HUES6 (cell line): Measurements from ENCODE around the gene SEZ6L.

ENCODE experiments used
- H3K27ac ChIP-seq: 2 replicates; pipeline ENCODE4 v1.7.0; 2013; ENCODE audit warnings: low read depth, mild to moderate bottlenecking, low read length, inconsistent platforms
- H3K27me3 ChIP-seq: 2 replicates; pipeline ENCODE4 v1.6.1; 2013; ENCODE audit warnings: low read length; ENCODE audit not compliant: control insufficient read depth, insufficient read depth
- H3K36me3 ChIP-seq: 2 replicates; pipeline ENCODE4 v1.6.1; 2013; ENCODE audit warnings: low read length; ENCODE audit not compliant: control insufficient read depth, insufficient read depth
- H3K4me1 ChIP-seq: 2 replicates; pipeline ENCODE4 v1.6.1; 2013; ENCODE audit warnings: low read length; ENCODE audit not compliant: control insufficient read depth, insufficient read depth
- H3K4me3 ChIP-seq: 2 replicates; pipeline ENCODE4 v1.5.1; 2013; ENCODE audit warnings: low read depth, low read length
- H3K9ac ChIP-seq: one replicate; pipeline ENCODE4 v1.6.1; 2013; ENCODE audit warnings: mild to moderate bottlenecking, low read length
- H3K9me3 ChIP-seq: 2 replicates; pipeline ENCODE4 v1.6.1; 2013; ENCODE audit warnings: low read depth, low read length; ENCODE audit not compliant: control insufficient read depth, insufficient read depth

SEZ6L gene

GRCh38 chr22:26295563-26296126 is 126.4 kb downstream of the SEZ6L start:
- Histone ChIP-seq H3K27me3 (no peaks in the 10 kb centered on the region), H3K9me3 (no peaks in the 10 kb centered on the region), H3K36me3 (no peaks in the 10 kb centered on the region), H3K9ac (no peak overlapping the region), H3K27ac (no peak overlapping the region), H3K4me1 (peaks cover 22% of the 10 kb centered on the region), H3K4me3 (no peak overlapping the region)

- H3K27me3 ChIP-seq = peaks cover 5% of the 10 kb centered on the region; the same call in 1 of the 2 replicates
- H3K9ac ChIP-seq = no peak overlapping the region
- H3K9me3 ChIP-seq = no peaks in the 10 kb centered on the region
- H3K4me3 ChIP-seq = no peak overlapping the region
- no peaks in the 10 kb centered on the region for H3K36me3 ChIP-seq
- peaks cover 22% of the 10 kb centered on the region for H3K4me1 ChIP-seq
- H3K27ac ChIP-seq = no peak overlapping the region
Observed at GRCh38 chr22:26298605-26299310, 129.5 kb downstream of the SEZ6L start.

GRCh38 chr22:26302726-26303125 is 133.5 kb downstream of the SEZ6L start:
- no peak overlapping the region for H3K27ac ChIP-seq
- no peaks in the 10 kb centered on the region for H3K9me3 ChIP-seq
- peaks cover 8% of the 10 kb centered on the region for H3K27me3 ChIP-seq
- no peaks in the 10 kb centered on the region for H3K36me3 ChIP-seq
- H3K4me1 ChIP-seq = peaks cover 4% of the 10 kb centered on the region; the same call in 1 of the 2 replicates
- H3K4me3 ChIP-seq = no peak overlapping the region
- H3K9ac ChIP-seq = no peak overlapping the region

- H3K9me3 ChIP-seq = no peaks in the 10 kb centered on the region
- H3K9ac ChIP-seq = no peak overlapping the region
- H3K36me3 ChIP-seq = no peaks in the 10 kb centered on the region
- peaks cover 8% of the 10 kb centered on the region for H3K27me3 ChIP-seq
- no peak overlapping the region for H3K4me3 ChIP-seq
- H3K27ac ChIP-seq = no peak overlapping the region
- H3K4me1 ChIP-seq = peaks cover 4% of the 10 kb centered on the region; the same call in 1 of the 2 replicates
Observed at GRCh38 chr22:26303475-26303874, 134.2 kb downstream of the SEZ6L start.

DNA sequence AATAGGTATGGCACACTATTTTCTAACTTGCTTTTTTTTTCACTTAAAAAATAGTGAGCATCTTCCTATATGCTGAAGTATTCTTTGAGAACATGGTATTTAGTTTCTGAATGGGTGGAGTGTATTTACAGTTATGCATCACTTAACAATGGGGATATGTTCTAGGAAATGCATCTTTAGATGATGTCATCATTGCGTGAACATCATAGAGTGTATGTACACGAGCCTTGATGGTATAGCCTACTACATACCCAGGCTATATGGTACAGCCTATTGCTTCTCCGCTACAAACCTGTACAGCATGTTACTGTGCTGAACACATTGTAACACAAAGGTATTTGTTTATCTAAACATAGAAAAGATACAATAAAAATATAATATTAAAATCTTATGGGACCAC is 135.5 kb downstream of the SEZ6L start:
- H3K9ac ChIP-seq = no peak overlapping the region
- H3K9me3 ChIP-seq = no peaks in the 10 kb centered on the region
- H3K4me3 ChIP-seq = no peak overlapping the region
- peaks cover 8% of the 10 kb centered on the region for H3K27me3 ChIP-seq
- no peaks in the 10 kb centered on the region for H3K36me3 ChIP-seq
- H3K4me1 ChIP-seq = peaks cover 4% of the 10 kb centered on the region; the same call in 1 of the 2 replicates
- H3K27ac ChIP-seq = no peak overlapping the region

DNA sequence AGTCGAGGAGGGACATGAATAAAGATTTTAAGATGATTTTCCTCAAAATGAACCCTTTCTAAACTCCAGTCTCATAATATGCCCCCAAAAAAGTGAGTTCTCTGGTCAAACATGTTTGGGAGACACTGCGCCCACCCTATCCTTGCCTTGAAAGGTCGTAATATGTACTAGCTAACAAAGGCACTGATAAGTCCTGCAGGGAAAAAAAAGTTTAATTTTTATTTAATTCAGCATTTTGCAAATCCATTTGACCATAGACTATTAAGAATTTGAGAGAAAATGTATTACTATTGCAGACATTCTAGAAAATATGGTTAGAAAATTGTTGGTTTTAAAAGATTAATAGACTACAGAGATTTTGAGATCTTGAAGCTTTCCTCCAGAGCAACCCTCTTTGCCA is 139.2 kb downstream of the SEZ6L start:
- Histone ChIP-seq H3K27me3 (peaks cover 4% of the 10 kb centered on the region; the same call in 1 of the 2 replicates), H3K27ac (no peak overlapping the region), H3K9ac (no peak overlapping the region), H3K4me1 (peaks cover 4% of the 10 kb centered on the region; the same call in 1 of the 2 replicates), H3K9me3 (no peaks in the 10 kb centered on the region), H3K36me3 (no peaks in the 10 kb centered on the region), H3K4me3 (no peak overlapping the region)

DNA sequence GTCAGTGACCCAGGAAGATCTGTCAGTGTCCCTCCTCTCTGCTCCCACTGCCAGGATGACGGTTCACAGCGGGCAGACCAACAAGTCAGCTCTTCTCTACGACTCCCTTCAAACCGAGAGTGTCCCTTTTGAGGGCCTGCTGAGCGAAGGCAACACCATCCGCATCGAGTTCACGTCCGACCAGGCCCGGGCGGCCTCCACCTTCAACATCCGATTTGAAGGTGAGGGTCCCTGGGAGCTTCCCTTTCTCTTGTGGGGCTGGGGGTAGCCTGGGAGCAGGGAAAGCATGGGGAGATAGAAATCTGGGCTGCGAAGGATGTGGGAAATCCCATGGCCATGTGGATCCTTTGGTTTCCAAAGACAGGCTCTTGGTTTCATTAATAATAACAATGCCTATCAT is 141.4 kb downstream of the SEZ6L start:
- H3K4me3 ChIP-seq = no peak overlapping the region
- H3K27ac ChIP-seq = no peak overlapping the region
- H3K4me1 ChIP-seq = no peaks in the 10 kb centered on the region
- peaks cover 4% of the 10 kb centered on the region; the same call in 1 of the 2 replicates for H3K27me3 ChIP-seq
- H3K36me3 ChIP-seq = no peaks in the 10 kb centered on the region
- H3K9me3 ChIP-seq = no peaks in the 10 kb centered on the region
- H3K9ac ChIP-seq = no peak overlapping the region

- Histone ChIP-seq H3K27ac (no peak overlapping the region), H3K9ac (no peak overlapping the region), H3K9me3 (no peaks in the 10 kb centered on the region), H3K4me1 (no peaks in the 10 kb centered on the region), H3K4me3 (no peak overlapping the region), H3K27me3 (no peaks in the 10 kb centered on the region), H3K36me3 (no peaks in the 10 kb centered on the region)
Observed at GRCh38 chr22:26313291-26313690, 144.0 kb downstream of the SEZ6L start.

DNA sequence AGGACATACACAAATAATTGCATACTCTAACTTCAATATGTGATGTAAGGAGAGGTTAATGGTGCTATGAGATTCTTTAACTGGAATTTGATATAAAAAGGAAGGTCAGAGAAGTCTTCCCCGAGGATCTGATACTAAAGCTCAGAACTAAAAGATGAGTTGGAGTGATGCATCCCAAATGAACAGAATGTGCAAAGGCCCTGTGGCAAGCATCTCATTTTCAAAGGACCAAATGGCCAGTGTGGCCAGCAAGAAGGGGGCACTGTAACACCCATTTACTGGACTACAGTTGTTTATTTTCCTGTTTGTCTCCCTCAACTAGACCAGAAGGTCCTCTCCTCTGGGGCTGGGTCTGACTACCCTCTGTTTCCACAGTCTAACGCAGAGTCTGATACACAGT is 144.9 kb downstream of the SEZ6L start:
- H3K36me3 ChIP-seq = no peaks in the 10 kb centered on the region
- H3K9me3 ChIP-seq = no peaks in the 10 kb centered on the region
- H3K27me3 ChIP-seq = no peaks in the 10 kb centered on the region
- H3K4me1 ChIP-seq = no peaks in the 10 kb centered on the region
- H3K27ac ChIP-seq = no peak overlapping the region
- no peak overlapping the region for H3K9ac ChIP-seq
- no peak overlapping the region for H3K4me3 ChIP-seq

- no peaks in the 10 kb centered on the region for H3K9me3 ChIP-seq
- no peaks in the 10 kb centered on the region for H3K27me3 ChIP-seq
- H3K36me3 ChIP-seq = no peaks in the 10 kb centered on the region
- no peaks in the 10 kb centered on the region for H3K4me1 ChIP-seq
- H3K4me3 ChIP-seq = no peak overlapping the region
- H3K27ac ChIP-seq = no peak overlapping the region
- H3K9ac ChIP-seq = no peak overlapping the region
Observed at GRCh38 chr22:26314656-26315055, 145.4 kb downstream of the SEZ6L start.

DNA sequence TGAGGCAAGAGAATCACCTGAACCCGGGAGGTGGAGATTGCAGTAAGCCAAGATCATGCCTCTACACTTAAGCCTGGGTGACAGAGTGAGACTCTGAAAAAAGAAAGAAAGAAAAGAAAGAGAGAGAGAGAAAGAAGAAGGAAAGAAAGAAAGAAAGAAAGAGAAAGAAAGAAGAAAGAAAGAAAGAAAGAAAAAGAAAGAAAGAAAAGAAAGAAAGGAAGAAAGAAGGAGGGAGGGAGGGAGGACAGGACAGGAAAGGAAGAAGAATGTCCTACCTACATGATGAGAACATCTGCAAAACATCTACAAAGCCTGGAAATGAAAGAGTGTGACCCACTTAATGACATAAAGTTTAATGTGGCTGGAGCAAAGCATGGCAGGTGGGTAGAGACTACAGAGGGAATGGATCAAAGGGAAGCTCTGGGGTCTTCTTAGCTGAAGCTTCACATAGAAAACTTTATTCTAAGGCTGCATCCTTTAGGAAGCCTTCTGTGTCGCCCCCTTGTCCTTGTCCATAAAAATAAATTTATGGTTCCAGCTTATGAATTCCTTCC is 147.5 kb downstream of the SEZ6L start:
- no peak overlapping the region for H3K27ac ChIP-seq
- H3K36me3 ChIP-seq = no peaks in the 10 kb centered on the region
- no peak overlapping the region for H3K4me3 ChIP-seq
- H3K27me3 ChIP-seq = no peaks in the 10 kb centered on the region
- H3K9ac ChIP-seq = no peak overlapping the region
- H3K4me1 ChIP-seq = peaks cover 5% of the 10 kb centered on the region; the same call in 1 of the 2 replicates
- H3K9me3 ChIP-seq = no peaks in the 10 kb centered on the region
